Esophagus squamous epithelium (tissue), 4 donors: ENCODE results near the gene HOXD8.

ENCODE experiments used
- POLR2A ChIP-seq, 4 donors: fragments of 450-650 bp; IDR thresholded peaks; one replicate each; pipeline ENCODE4 v1.6.1; 2017; ENCODE audit warnings: antibody characterized with exemption in 4 of 4, mild to moderate bottlenecking in 4 of 4, moderate library complexity in 3 of 4
- TF ChIP-seq, protein P1 (sequence below), 6 experiments: fragments of 450-650 bp in 4 of 6; fragments of 200-600 bp in 2 of 6; sonication (generic) in 2 of 6; IDR thresholded peaks; one replicate each; pipeline ENCODE4 v1.5.1; 2016 to 2019; ENCODE audit warnings: antibody characterized with exemption in 6 of 6, mild to moderate bottlenecking in 4 of 6, moderate library complexity in 4 of 6

DNA sequence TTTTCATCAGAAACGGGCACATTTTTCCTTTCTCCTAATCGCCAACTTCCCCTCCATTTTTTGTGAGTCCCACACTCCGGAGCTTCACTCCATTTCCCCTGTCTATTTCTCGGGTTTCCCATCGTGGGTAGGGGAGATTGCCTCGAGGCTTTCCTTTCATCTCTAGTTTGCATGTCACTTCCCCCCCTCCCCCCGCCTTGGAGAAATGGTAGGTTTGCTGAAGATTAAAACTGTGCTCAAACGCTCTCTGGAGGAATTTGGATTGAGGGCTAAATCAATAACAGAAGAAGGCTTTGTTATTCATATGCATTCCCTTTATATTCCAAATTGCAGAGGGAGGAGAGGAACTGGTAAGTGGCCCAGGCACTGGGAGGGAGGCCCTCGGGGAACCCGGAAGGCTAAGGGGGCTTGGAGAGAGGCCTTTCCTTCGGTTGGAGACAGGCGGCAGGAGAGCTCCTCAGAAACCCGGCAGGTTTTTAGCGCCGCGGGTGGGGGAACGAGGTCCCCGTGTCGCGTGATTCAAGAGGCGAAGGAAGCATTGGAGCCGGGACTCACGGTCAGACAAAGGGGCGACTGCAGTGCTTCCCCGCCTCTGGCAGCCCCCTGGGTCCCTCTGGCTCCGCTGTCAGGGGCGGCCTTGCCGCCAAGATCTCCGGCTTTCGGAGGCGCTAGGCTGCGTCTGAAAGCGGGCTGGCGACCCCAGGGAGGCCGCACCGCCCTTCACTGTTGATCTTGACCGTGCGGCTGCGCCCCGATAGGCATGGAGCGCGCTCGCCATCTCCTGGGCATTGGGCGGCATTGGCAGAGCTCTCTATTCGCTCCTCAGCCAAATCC, 32.3 kb upstream of the HOXD8 start:
- TF ChIP-seq, protein P1, sequence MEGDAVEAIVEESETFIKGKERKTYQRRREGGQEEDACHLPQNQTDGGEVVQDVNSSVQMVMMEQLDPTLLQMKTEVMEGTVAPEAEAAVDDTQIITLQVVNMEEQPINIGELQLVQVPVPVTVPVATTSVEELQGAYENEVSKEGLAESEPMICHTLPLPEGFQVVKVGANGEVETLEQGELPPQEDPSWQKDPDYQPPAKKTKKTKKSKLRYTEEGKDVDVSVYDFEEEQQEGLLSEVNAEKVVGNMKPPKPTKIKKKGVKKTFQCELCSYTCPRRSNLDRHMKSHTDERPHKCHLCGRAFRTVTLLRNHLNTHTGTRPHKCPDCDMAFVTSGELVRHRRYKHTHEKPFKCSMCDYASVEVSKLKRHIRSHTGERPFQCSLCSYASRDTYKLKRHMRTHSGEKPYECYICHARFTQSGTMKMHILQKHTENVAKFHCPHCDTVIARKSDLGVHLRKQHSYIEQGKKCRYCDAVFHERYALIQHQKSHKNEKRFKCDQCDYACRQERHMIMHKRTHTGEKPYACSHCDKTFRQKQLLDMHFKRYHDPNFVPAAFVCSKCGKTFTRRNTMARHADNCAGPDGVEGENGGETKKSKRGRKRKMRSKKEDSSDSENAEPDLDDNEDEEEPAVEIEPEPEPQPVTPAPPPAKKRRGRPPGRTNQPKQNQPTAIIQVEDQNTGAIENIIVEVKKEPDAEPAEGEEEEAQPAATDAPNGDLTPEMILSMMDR (IDR thresholded peaks at IDR 0.05): peak; percentile 54 to 86 (median 67)
- no peak for TF ChIP-seq POLR2A (IDR thresholded peaks at IDR 0.05)
